Measurements from ENCODE around the gene DPP10.

The DPP10 gene

DNA sequence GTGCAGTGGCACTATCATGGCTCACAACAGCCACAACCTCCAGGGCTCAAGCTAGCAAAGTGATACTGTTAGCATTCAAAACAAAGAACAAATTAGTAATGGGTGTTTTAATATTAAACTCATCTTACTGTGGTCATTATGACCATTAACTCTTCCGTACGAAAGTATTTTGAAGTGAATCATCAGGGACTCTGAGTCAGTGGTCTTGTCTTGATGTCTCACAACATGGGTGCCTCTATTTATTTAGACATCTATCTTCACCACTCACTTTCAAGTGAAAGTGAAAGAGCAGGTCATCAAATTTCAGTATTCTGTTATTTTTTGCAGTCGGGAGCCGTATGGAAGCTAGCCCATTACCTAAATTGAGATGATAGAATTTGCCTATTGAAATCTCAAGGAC, 1118.2 kb downstream of the DPP10 start:
- DNase-seq (ENCODE audit: low read depth in 2 of 2), result no peak
- no peak overlapping the region for H3K4me3 ChIP-seq (replicated peaks in 1 of 2; ENCODE audit: low read depth in 2 of 2, low read length in 2 of 2)
- TF ChIP-seq, protein P1, sequence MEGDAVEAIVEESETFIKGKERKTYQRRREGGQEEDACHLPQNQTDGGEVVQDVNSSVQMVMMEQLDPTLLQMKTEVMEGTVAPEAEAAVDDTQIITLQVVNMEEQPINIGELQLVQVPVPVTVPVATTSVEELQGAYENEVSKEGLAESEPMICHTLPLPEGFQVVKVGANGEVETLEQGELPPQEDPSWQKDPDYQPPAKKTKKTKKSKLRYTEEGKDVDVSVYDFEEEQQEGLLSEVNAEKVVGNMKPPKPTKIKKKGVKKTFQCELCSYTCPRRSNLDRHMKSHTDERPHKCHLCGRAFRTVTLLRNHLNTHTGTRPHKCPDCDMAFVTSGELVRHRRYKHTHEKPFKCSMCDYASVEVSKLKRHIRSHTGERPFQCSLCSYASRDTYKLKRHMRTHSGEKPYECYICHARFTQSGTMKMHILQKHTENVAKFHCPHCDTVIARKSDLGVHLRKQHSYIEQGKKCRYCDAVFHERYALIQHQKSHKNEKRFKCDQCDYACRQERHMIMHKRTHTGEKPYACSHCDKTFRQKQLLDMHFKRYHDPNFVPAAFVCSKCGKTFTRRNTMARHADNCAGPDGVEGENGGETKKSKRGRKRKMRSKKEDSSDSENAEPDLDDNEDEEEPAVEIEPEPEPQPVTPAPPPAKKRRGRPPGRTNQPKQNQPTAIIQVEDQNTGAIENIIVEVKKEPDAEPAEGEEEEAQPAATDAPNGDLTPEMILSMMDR (IDR thresholded peaks at IDR 0.05; ENCODE audit: low read depth, low read length), result no peak

DNA sequence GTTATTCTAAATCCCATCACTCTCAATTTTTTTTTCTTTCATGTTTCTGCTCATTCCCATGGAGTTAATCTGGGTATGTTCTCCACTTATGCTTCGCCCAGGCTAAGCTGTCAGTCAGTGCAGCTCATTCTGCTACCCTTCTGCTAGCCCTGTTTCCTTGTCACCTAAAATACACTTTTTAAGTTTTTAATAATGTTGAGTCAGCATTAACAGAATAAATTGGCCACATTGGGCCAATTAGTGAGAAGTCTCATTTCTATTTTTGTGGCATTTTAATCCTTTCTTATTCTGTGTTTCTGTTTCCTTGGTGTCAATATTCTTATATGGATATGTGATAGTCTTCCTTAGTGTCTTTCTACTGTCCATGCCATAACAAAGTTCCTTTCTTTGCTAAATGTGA, 1126.2 kb downstream of the DPP10 start:
- TF ChIP-seq, protein P1 (IDR thresholded peaks at IDR 0.05; ENCODE audit: low read depth, low read length), result no peak
- no peak overlapping the region for H3K4me3 ChIP-seq (replicated peaks in 1 of 2; ENCODE audit: low read depth in 2 of 2, low read length in 2 of 2)
- DNase-seq (ENCODE audit: low read depth in 2 of 2), result no peak

DNA sequence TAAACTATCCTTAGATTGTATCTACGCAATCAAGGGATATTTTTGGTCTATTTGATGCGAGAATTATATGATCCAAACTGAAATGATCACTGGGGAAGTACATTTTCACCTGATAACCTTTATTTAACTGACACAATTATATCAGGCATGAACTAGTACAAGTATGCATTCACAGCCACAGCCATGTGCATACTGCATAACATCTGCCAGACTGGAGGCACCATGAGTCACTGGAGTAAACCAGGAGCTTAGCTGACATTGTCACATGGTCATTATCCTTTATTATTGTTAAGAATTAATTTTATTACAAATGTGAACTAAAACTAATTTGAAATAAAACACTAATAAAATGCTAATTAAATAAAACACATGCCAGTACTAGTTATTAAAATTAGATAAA, 1127.1 kb downstream of the DPP10 start:
- TF ChIP-seq, protein P1 (IDR thresholded peaks at IDR 0.05; ENCODE audit: low read depth, low read length), result no peak
- no peak for DNase-seq (ENCODE audit: low read depth in 2 of 2)
- no peak overlapping the region for H3K4me3 ChIP-seq (replicated peaks in 1 of 2; ENCODE audit: low read depth in 2 of 2, low read length in 2 of 2)

DNA sequence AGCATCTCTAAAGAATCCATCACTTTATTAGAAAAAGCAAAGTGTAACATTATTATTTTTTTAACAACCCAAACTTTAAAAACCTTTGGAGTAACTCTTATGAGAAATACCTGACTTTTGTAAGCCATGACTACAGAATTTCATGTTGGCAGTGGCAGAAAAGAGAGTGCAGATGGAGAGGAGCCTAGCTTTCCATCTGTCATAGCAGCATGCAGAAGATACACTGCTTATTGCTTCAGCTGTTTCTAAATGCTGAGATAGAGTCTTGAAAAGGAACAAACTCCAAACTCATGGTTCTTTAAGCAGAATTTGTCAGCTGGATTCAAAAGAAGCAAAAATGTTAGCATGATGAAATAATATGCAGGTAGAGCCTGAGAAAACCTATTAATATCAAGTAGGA, 1130.3 kb downstream of the DPP10 start:
- no peak for DNase-seq (ENCODE audit: low read depth in 2 of 2)
- no peak overlapping the region for H3K4me3 ChIP-seq (replicated peaks in 1 of 2; ENCODE audit: low read depth in 2 of 2, low read length in 2 of 2)
- TF ChIP-seq, protein P1 (IDR thresholded peaks at IDR 0.05; ENCODE audit: low read depth, low read length), result no peak

DNA sequence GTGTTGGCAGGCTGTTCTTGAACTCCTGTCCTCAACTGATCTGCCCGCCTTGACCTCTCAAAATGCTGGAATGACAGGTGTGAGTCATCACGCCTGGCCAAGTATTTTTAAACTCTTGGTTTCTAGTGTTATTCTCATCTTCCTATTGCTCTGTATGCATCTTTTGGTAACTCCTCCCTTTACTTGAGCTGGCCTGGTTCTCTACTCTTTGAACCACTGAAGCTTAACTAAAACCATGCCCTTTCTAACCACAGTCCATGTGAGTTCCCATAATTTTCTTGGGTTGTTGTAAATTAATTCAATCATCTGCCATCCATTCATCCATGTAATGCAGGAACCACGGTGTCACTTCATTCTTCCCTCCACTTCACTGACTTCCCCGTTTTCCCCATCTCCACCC, 1131.3 kb downstream of the DPP10 start:
- H3K4me3 ChIP-seq (replicated peaks in 1 of 2; ENCODE audit: low read depth in 2 of 2, low read length in 2 of 2), result no peak overlapping the region
- TF ChIP-seq, protein P1 (IDR thresholded peaks at IDR 0.05; ENCODE audit: low read depth, low read length), result no peak
- no peak for DNase-seq (ENCODE audit: low read depth in 2 of 2)

DNA sequence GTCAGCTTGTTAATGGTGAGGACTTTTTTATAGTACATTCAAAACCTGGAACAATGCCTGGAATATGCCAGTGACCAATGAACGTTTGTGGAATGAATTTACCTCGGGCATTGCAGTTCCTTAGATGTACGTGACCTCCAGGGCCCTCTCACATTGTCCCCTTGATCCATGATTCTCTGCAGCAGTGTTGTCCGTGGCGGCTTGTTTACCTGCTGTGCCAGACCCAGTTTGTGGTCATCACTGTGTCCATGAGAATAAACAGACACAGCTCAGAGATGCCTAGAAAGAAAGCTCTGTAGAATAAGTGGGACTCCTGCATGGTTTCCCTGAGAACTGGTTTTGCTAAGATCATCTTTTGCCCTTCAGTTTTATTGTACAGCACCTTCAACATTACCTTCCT, 1132.2 kb downstream of the DPP10 start:
- H3K4me3 ChIP-seq (replicated peaks in 1 of 2; ENCODE audit: low read depth in 2 of 2, low read length in 2 of 2), result no peak overlapping the region
- TF ChIP-seq, protein P1 (IDR thresholded peaks at IDR 0.05; ENCODE audit: low read depth, low read length), result no peak
- no peak for DNase-seq (ENCODE audit: low read depth in 2 of 2)

DNA sequence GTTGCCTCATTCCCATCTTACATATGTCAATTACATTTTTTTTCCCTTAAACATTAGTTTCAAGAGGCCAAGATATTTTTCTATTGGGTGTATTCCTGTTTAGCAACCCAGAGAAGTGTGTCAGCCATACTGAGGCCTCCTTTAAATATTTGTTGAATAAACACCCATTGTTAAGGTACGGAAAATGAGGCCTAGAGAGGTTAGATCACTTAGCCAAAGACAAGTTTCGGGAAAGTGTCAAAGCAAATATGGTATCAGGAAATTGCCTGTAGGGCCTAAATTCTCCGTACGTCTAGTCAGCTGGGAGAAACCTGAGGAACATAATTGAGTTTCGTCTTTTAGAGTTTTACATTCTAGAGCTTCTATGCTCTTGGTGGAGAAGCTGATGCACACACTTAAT, 1138.3 kb downstream of the DPP10 start:
- H3K4me3 ChIP-seq (replicated peaks in 1 of 2; ENCODE audit: low read depth in 2 of 2, low read length in 2 of 2), result no peak overlapping the region
- TF ChIP-seq, protein P1 (IDR thresholded peaks at IDR 0.05; ENCODE audit: low read depth, low read length), result no peak
- no peak for DNase-seq (ENCODE audit: low read depth in 2 of 2)

Measured in cardiac fibroblast (primary cell).